Activated CD4-positive, alpha-beta T cell treated with anti-CD3 and anti-CD28 coated beads for 36 hours (primary cell): ENCODE results near the gene ENDOU. TPM values are rescaled to one million over a fixed set of nuclear protein-coding genes. Genes with fewer than 3 reads are reported as not detected.

ENCODE experiments used
- ATAC-seq: fragments of 200-7000 bp; cut with Tn5 transposase; one replicate; pipeline ENCODE4 v1.10.0; 2021; ENCODE audit warnings: mild to moderate bottlenecking, moderate library complexity
- CTCF ChIA-PET: fragments of 350-600 bp; sonication (Branson Sonifier 250); formaldehyde crosslinking; loops from one replicate; lab custom pipeline; 2021; ENCODE audit warnings: antibody characterized with exemption; lab: Charles Lee
- POLR2A ChIA-PET: fragments of 350-600 bp; sonication (Branson Sonifier 250); formaldehyde crosslinking; loops from one replicate; lab custom pipeline; 2021; ENCODE audit warnings: antibody characterized with exemption, inconsistent platforms; lab: Charles Lee
- DNase-seq: peaks from one replicate; pipeline ENCODE4 v3.0.0-alpha.2; 2020
- H3K27ac Mint-ChIP-seq: one replicate; pipeline ENCODE4 v1.8.0; 2021; ENCODE audit warnings: mixed read lengths
- H3K27me3 Mint-ChIP-seq: one replicate; pipeline ENCODE4 v1.8.0; 2021; ENCODE audit warnings: mixed read lengths
- H3K36me3 Mint-ChIP-seq: one replicate; pipeline ENCODE4 v1.8.0; 2021; ENCODE audit warnings: low read depth, mixed read lengths
- H3K4me1 Mint-ChIP-seq: one replicate; pipeline ENCODE4 v1.8.0; 2021; ENCODE audit warnings: mixed read lengths
- H3K4me3 Mint-ChIP-seq: one replicate; pipeline ENCODE4 v1.8.0; 2021; ENCODE audit warnings: mild to moderate bottlenecking, moderate library complexity, mixed read lengths
- H3K9me3 Mint-ChIP-seq: one replicate; pipeline ENCODE4 v1.8.0; 2021; ENCODE audit warnings: low read depth, mixed read lengths
- intact Hi-C, 2 experiments: fragments of 100-400 bp; cut with DNase I in 1 of 2; cut with micrococcal nuclease in 1 of 2; formaldehyde crosslinking; loops; one replicate each; pipeline versions ENCODE4 v1.14.2 to v1.15.1; 2022 to 2024; cut with DNase I, micrococcal nuclease
- total RNA-seq, 2 experiments: library from RNA; stranded (reverse); gene quantifications; one replicate each; pipeline ENCODE4 v1.2.3, GENCODE V29; 2021

The ENDOU gene
- total RNA-seq, 2 experiments from 2014 or later = not detected

DNA sequence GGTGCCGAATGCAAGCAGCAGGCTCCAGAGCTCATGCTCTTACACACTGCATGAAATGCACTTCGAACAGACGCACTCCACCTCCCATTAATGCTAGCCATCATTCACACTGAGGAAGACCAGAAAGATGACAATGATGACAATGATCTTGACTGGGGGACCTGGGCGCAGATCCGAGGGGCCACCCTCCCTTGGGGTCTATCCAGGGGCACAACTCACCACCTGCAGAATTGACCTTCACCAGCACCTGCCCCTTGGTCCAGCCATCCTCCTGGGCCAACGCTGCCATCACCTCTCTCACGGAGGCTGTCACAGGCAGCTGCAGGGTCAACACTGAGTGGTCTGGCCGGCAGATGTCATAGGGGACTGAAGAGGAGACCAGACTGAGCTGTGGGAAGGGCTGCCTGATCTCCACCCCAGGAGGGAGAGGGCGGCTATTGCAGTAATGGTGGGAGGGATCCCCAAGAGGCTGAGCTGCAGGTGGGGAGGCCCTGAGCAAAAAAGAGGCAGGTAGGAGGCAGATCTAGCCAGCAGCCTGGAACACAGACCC lies 18.1 kb upstream of the ENDOU start:
- Mint-ChIP-seq H3K27me3 (peaks cover 2% of the 10 kb centered on the region), H3K9me3 (no peaks in the 10 kb centered on the region), H3K4me3 (no peak overlapping the region), H3K27ac (no peak overlapping the region), H3K36me3 (no peaks in the 10 kb centered on the region), H3K4me1 (peaks cover 17% of the 10 kb centered on the region)
- ChIA-PET CTCF (interaction anchor here (0.6 to 13.4 kb wide), 33 partner anchors 12 to 934 kb away, joined by 3 to 449 read pairs (median 5); partner anchors contain the start of genes ENDOU, RAPGEF3, SLC48A1 and TMEM106C), POLR2A (interaction anchor here (1.1 kb wide), 1 partner anchor 24 kb away, joined by 3 read pairs; no protein-coding TSS in a partner anchor)
- intact Hi-C loops = loop anchor here (2.0 kb wide), 2 partner anchors 15 to 29 kb away; partner anchors contain the start of gene RAPGEF3 (in 1 of the 2)
- no peak for ATAC-seq
- DNase-seq = no peak

DNA sequence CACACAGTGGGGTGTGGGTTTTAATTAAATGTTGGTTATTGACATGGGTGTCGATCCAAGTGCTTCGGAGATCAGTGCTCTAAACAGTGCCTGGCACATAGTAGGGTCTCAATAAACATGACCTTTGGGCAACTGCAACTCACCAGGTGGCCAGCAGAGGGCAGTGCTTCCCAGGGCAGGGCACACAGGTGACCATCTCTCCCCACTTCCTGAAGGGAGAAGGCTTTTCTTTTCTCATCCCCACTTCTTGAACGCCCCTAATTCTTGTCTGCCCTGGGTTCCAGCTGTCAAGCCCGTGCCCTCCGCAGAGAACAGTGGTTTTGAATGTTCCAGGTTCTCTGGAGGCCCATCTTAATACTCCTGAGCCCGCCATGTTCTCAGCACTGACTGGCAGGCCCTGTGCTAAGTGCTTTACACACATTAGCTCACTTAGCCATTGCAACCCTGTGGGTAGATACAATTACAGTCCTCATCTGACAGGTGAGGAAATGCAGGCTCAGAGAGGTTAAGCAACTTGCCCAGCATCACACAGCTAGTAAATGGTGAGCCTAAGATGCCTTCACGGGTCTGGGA lies 17.0 kb upstream of the ENDOU start:
- ATAC-seq (peak; percentile 59), DNase-seq (peak; percentile 88)
- CTCF ChIA-PET = interaction anchor here (0.7 to 13.4 kb wide), 40 partner anchors 8 to 1246 kb away, joined by 3 to 449 read pairs (median 4); partner anchors contain the start of genes ENDOU, RAPGEF3, SLC48A1 and TMEM106C
- H3K27me3 Mint-ChIP-seq = peaks cover 2% of the 10 kb centered on the region
- H3K27ac Mint-ChIP-seq = no peak overlapping the region
- peaks cover 17% of the 10 kb centered on the region for H3K4me1 Mint-ChIP-seq
- H3K36me3 Mint-ChIP-seq = no peaks in the 10 kb centered on the region
- intact Hi-C loops = loop anchor here (1.0 to 2.0 kb wide), 9 partner anchors 16 to 207 kb away; partner anchors contain the start of gene RAPGEF3 (in 1 of the 2)
- POLR2A ChIA-PET = interaction anchor here (0.8 kb wide), 1 partner anchor 13 kb away, joined by 5 read pairs; no protein-coding TSS in a partner anchor
- H3K9me3 Mint-ChIP-seq = no peaks in the 10 kb centered on the region
- H3K4me3 Mint-ChIP-seq = no peak overlapping the region

DNA sequence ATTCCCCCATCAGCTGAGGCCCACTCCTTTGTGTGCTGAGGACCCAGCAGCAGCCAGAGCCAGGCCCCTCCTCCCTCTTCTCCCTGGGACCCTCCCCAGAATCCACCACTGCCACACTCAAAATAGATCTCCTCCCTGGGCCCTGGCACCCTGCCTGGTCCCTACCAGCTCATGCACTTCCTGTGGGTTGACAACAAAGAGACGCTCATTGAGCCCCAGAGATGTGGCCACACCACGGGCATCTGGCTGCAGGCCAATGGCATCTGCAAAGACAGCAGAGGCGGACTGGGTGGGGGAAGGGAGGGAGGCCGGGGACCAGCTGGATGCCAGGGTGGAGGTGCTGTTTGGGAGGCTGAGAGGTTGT lies 16.0 kb upstream of the ENDOU start:
- intact Hi-C loops = no loop called here
- ChIA-PET CTCF (interaction anchor here (0.6 to 13.4 kb wide), 37 partner anchors 9 to 557 kb away, joined by 3 to 449 read pairs (median 5); partner anchors contain the start of genes ENDOU, RAPGEF3, SLC48A1 and TMEM106C), POLR2A (interaction anchor here (0.8 kb wide), 1 partner anchor 9 kb away, joined by 3 read pairs; no protein-coding TSS in a partner anchor)
- DNase-seq (peak; percentile 80), ATAC-seq (peak; percentile 70)
- peaks cover 2% of the 10 kb centered on the region for H3K27me3 Mint-ChIP-seq
- no peak overlapping the region for H3K4me3 Mint-ChIP-seq
- no peaks in the 10 kb centered on the region for H3K36me3 Mint-ChIP-seq
- peaks cover 17% of the 10 kb centered on the region for H3K4me1 Mint-ChIP-seq
- H3K27ac Mint-ChIP-seq = no peak overlapping the region
- H3K9me3 Mint-ChIP-seq = no peaks in the 10 kb centered on the region

DNA sequence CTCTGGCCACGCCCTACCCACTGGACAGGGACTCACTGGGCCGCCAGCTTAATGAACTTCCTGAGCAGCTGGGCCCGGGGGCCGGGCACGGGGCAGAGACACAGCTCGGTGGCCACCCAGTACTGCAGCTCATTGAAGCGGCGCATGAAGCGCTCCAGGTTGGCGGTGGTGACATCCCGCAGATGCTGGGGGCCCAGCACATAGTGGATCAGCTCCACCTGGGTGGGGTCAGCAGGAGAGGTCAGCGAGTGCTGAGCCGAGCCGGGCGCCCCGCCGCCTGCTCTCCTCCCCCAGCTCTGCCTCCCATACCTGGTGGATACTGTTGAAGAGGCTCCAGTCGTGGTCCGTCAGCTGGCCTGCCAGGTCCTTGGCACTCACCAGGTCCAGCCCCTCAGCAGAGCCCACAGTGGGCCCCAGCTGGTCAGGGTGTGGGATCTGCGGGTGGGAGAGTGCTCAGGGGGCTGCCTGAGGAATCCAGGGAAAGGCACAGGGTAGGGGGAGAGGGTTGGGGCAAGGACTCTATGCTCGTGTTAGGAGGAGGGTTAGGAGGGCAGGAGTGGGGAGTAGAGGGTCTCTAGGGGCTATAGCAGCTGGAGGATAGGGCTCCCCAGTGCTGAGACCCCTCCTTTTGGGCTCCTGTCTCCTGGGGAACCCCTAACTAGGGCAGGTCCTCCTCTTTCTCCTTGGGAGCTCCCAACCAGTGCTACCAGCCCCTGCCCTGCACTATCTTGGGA lies 15.5 kb upstream of the ENDOU start:
- peaks cover 2% of the 10 kb centered on the region for H3K27me3 Mint-ChIP-seq
- no peaks in the 10 kb centered on the region for H3K36me3 Mint-ChIP-seq
- ChIA-PET POLR2A (interaction anchor here (0.8 kb wide), 1 partner anchor 9 kb away, joined by 3 read pairs; no protein-coding TSS in a partner anchor), CTCF (interaction anchor here (0.6 to 13.4 kb wide), 24 partner anchors 9 to 557 kb away, joined by 3 to 449 read pairs (median 5); partner anchors contain the start of genes ENDOU, RAPGEF3, SLC48A1 and VDR)
- peaks cover 17% of the 10 kb centered on the region for H3K4me1 Mint-ChIP-seq
- ATAC-seq = no peak
- no peak for DNase-seq
- H3K4me3 Mint-ChIP-seq = no peak overlapping the region
- no peaks in the 10 kb centered on the region for H3K9me3 Mint-ChIP-seq
- no peak overlapping the region for H3K27ac Mint-ChIP-seq
- intact Hi-C loops = no loop called here

DNA sequence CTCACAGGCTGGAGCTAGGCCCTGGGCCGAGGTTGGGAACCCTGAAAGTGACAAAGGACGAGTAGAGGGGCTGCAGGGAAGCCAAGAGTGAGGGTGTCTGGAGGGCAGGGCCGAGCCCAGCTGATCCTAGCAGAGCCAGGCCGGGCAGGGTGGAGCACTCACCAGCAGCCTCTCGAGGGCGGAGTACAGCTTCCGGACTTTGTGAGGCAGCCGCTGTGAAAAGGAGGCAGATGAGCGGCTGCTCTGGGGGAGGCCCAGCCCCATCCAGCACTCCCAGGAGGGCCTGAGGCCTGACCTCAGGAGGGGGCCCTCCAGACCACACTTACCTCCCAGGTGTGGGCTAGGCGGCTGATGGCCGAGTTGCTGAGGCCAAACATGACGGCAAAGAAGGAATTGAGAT lies 14.7 kb upstream of the ENDOU start:
- H3K36me3 Mint-ChIP-seq = no peaks in the 10 kb centered on the region
- DNase-seq (no peak), ATAC-seq (no peak)
- POLR2A ChIA-PET = no interaction called here
- H3K4me3 Mint-ChIP-seq = no peak overlapping the region
- H3K27ac Mint-ChIP-seq = no peak overlapping the region
- H3K9me3 Mint-ChIP-seq = no peaks in the 10 kb centered on the region
- peaks cover 17% of the 10 kb centered on the region for H3K4me1 Mint-ChIP-seq
- H3K27me3 Mint-ChIP-seq = peaks cover 2% of the 10 kb centered on the region
- CTCF ChIA-PET = interaction anchor here (0.7 to 13.4 kb wide), 8 partner anchors 8 to 440 kb away, joined by 3 to 449 read pairs (median 63); partner anchors contain the start of genes RAPGEF3 and SLC48A1
- intact Hi-C loops = no loop called here

DNA sequence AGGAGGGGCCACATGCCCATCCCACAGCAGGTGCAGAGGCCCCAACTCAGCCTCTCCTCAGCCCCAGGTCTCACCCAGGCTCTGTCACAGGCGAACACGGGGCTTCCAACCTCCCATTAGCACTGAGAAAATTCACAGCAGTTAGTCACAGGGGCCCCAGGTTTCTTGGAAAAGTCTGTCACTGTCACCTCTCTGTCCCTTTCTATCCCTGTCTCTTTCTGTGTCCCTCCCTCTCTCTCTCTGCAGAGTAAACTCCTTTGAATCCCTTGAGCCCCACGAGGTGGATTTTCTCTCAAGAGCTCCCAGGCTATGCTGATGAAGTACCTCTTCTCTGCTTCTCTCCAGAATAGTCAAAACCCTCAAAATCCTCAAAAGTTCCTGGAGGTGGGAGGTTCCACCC lies 14.0 kb upstream of the ENDOU start:
- intact Hi-C loops = no loop called here
- ChIA-PET POLR2A (no interaction called here), CTCF (interaction anchor here (1.2 to 13.4 kb wide), 4 partner anchors 20 to 441 kb away, joined by 3 to 449 read pairs (median 110); partner anchors contain the start of genes RAPGEF3 and SLC48A1)
- Mint-ChIP-seq H3K9me3 (no peaks in the 10 kb centered on the region), H3K27ac (no peak overlapping the region), H3K36me3 (no peaks in the 10 kb centered on the region), H3K27me3 (peaks cover 2% of the 10 kb centered on the region), H3K4me3 (no peak overlapping the region), H3K4me1 (peaks cover 17% of the 10 kb centered on the region)
- DNase-seq = no peak
- no peak for ATAC-seq

DNA sequence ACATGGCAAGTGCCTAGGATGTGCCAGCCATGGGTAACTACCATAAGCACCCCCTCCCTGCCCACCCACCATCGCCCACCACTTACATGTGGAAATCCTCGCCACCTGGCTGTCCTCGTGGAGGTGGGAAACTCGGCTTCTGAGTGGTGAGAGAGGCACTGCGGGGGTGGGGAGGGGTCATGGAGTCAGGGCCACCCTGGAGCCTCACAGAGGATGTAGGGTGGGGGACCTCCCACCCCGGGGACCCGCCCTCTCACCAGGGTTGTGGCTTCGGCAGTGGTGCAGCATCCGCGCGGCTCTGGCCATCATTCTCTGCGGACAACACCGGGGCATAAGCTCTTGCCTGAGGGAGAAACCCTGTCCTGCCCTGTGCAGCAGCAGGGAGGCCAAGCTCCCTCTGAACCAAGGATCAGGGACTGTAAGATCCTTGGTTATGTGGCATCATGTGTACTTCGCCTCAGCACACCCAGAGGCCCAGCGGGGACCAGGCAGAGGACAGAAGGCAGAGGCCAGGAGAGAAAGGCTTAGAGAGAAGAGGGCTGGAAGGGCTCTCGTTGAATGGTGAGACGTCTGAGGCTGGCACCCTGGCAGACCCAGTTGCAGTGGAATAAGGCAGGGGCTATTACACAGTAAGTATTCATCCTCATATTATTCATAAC lies 12.8 kb upstream of the ENDOU start:
- POLR2A ChIA-PET = no interaction called here
- CTCF ChIA-PET = interaction anchor here (1.0 to 13.4 kb wide), 4 partner anchors 19 to 101 kb away, joined by 3 to 449 read pairs (median 3); partner anchors contain the start of gene SLC48A1

DNA sequence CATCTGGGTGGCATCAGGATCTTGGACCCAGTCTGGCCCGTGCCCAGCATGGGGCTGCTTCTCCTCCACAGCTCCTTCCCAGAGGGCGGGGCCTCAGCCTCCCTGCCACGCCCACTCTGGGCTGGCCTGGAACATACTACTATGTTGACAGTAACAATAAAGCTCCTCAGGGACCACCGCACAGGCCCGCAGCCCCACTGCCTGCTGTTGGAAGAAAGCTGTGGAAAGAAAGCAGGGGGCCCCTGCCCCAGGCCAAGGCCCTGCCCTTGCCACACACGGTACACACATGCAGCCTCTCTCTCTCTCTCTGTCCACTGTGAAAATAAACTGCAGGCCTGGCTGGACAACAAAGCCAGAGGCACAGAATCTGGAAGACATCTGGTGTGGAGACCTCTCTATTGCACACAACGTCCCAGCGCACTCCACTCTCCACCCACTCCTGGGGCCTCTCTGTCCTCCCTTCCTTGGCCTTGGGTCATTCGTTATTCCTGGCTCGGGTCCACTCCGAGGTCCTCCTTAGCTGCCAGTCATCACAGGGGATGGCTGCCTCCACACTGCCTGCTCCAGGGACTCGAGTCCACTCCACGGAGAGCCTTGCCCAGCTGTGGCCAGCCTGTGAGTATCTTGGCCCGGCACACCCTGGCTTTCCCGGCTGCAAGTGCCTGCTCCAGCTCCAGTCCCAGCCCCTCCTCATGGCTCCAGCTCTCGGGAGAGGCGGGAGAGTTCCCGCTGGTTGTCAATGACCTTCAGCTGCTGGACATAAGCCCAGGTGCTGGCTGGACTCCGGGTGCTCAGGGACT lies 11.8 kb upstream of the ENDOU start:
- no peak for DNase-seq
- Mint-ChIP-seq H3K27me3 (no peaks in the 10 kb centered on the region), H3K4me3 (no peak overlapping the region), H3K4me1 (peaks cover 12% of the 10 kb centered on the region), H3K36me3 (no peaks in the 10 kb centered on the region), H3K27ac (no peak overlapping the region), H3K9me3 (no peaks in the 10 kb centered on the region)
- intact Hi-C loops = no loop called here
- ChIA-PET CTCF (interaction anchor here (0.6 to 13.4 kb wide), 8 partner anchors 11 to 155 kb away, joined by 3 to 449 read pairs (median 3); partner anchors contain the start of genes ENDOU and SLC48A1), POLR2A (interaction anchor here (0.6 to 0.7 kb wide), 2 partner anchors 75 to 823 kb away, joined by 3 read pairs; no protein-coding TSS in a partner anchor)
- no peak for ATAC-seq

More for the DNA sequence above, 12.8 kb upstream of the ENDOU start:
- no peaks in the 10 kb centered on the region for H3K9me3 Mint-ChIP-seq
- H3K4me1 Mint-ChIP-seq = peaks cover 17% of the 10 kb centered on the region
- H3K36me3 Mint-ChIP-seq = no peaks in the 10 kb centered on the region
- DNase-seq (no peak), ATAC-seq (no peak)
- intact Hi-C loops = no loop called here
- H3K27ac Mint-ChIP-seq = no peak overlapping the region
- no peaks in the 10 kb centered on the region for H3K27me3 Mint-ChIP-seq
- no peak overlapping the region for H3K4me3 Mint-ChIP-seq

DNA sequence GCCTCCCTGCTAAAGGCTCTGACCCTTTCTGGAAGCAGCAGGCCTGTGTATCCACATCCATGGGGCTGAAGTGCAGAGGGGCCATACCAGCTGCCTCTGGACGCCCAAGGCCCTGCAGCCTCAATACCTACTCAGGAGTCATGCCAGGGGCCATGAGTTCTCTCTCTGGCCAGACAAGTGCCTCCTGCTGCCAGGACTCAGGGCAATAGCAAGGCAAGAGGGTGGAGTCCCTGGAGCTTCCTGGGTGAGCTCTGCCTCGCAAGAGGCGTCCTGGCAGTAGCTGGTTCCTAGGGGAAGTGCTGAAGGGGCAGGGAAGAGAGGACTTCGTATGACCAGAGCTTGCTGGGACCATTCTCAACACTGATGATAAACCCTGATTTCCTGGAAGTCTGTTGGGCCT lies 10.9 kb upstream of the ENDOU start:
- POLR2A ChIA-PET = interaction anchor here (0.6 to 0.7 kb wide), 2 partner anchors 76 to 822 kb away, joined by 3 read pairs; no protein-coding TSS in a partner anchor

DNA sequence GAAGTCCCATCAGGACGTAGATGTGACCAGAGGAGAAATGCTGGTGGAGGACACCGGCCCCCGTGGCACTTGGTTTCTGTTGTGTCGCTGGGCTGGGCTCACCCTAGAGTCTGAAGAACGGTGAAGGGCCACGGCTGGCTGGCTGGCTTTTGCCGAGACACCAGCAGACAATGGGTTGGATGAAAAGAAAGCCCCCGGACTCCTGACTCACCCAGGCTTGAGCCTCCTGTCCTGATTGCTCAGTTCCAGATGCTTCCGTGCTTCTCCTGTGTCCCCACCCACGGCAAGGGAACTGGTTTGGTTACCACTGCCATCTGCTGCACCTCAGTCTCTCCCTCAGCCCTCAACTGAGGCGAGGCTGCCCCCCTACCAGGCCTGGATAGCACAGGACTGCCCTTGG lies 10.4 kb upstream of the ENDOU start:
- intact Hi-C loops = no loop called here
- Mint-ChIP-seq H3K36me3 (no peaks in the 10 kb centered on the region), H3K9me3 (no peaks in the 10 kb centered on the region), H3K4me1 (peaks cover 4% of the 10 kb centered on the region), H3K4me3 (no peak overlapping the region), H3K27me3 (no peaks in the 10 kb centered on the region), H3K27ac (no peak overlapping the region)
- POLR2A ChIA-PET = no interaction called here
- DNase-seq = no peak
- CTCF ChIA-PET = interaction anchor here (13.4 kb wide), 1 partner anchor 38 kb away, joined by 449 read pairs; the partner anchor contains the start of gene SLC48A1
- ATAC-seq = no peak

More for the DNA sequence above, 10.9 kb upstream of the ENDOU start:
- no peak for DNase-seq
- no peak overlapping the region for H3K4me3 Mint-ChIP-seq
- H3K9me3 Mint-ChIP-seq = no peaks in the 10 kb centered on the region
- ATAC-seq = no peak
- no peaks in the 10 kb centered on the region for H3K36me3 Mint-ChIP-seq
- CTCF ChIA-PET = interaction anchor here (0.7 to 13.4 kb wide), 6 partner anchors 11 to 156 kb away, joined by 3 to 449 read pairs (median 4); partner anchors contain the start of genes ENDOU and SLC48A1
- H3K4me1 Mint-ChIP-seq = peaks cover 5% of the 10 kb centered on the region
- no peak overlapping the region for H3K27ac Mint-ChIP-seq
- intact Hi-C loops = no loop called here
- no peaks in the 10 kb centered on the region for H3K27me3 Mint-ChIP-seq
